ENCODE results near the gene IQSEC1.

DNA sequence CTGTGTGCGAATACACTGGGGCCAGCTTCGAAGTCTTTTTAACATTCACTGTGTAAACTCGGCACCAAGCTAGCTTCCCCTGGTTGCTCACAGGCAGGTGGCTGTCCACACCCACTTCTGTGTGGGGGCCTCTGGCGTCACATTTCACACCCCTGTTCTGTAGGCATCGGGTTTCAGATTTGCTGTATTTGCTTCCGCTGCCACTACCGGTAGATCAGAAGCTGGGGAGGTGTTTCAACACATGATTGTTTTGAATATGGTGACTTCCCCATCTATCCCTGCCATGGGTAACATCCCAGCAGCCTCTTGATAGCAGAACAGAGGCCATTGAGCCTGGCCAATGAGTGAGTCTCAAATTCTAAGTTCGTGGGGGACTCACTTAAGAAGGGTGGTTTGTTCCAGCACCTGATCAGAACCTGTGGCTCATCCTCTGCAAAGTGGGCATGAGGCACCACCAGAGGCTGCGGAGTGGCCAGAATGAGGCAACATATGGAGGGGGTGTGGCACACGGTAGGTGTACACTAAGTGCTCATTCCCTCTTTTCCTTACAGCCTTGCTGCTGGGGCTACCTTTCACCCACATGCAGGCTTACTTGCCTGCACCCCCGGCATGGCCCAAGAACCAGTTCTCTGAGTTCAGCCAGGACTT, 61.5 kb downstream of the IQSEC1 start:
- TF ChIP-seq, protein P1, sequence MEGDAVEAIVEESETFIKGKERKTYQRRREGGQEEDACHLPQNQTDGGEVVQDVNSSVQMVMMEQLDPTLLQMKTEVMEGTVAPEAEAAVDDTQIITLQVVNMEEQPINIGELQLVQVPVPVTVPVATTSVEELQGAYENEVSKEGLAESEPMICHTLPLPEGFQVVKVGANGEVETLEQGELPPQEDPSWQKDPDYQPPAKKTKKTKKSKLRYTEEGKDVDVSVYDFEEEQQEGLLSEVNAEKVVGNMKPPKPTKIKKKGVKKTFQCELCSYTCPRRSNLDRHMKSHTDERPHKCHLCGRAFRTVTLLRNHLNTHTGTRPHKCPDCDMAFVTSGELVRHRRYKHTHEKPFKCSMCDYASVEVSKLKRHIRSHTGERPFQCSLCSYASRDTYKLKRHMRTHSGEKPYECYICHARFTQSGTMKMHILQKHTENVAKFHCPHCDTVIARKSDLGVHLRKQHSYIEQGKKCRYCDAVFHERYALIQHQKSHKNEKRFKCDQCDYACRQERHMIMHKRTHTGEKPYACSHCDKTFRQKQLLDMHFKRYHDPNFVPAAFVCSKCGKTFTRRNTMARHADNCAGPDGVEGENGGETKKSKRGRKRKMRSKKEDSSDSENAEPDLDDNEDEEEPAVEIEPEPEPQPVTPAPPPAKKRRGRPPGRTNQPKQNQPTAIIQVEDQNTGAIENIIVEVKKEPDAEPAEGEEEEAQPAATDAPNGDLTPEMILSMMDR (IDR thresholded peaks at IDR 0.05): no peak
- TF ChIP-seq EP300 (IDR thresholded peaks at IDR 0.05): no peak

Data from sigmoid colon (tissue), 4 donors.